Transverse colon (tissue), 4 donors: ENCODE results near the gene IQCF6. TPM values are rescaled to one million over a fixed set of nuclear protein-coding genes. Genes with fewer than 3 reads are reported as not detected.

Experiments used
- DNase-seq: peaks from one replicate; pipeline ENCODE4 v3.0.0-alpha.2; 2019
- H3K27ac ChIP-seq, 4 donors: fragments of 200-600 bp; sonication (generic); 2 replicates each; pipeline ENCODE4 v1.5.1; 2016 to 2018; ENCODE audit warnings: inconsistent platforms in 4 of 4
- H3K27me3 ChIP-seq: fragments of 200-600 bp; sonication (generic); 2 replicates; pipeline ENCODE4 v1.5.1; 2017; ENCODE audit warnings: inconsistent platforms
- H3K36me3 ChIP-seq, 4 donors: fragments of 200-600 bp; sonication (generic); 2 replicates each; pipeline ENCODE4 v1.5.1; 2017 to 2019; ENCODE audit warnings: inconsistent platforms in 4 of 4
- H3K4me1 ChIP-seq, 4 donors: fragments of 200-600 bp; sonication (generic); 2 replicates each; pipeline ENCODE4 v1.5.1; 2017 to 2020; ENCODE audit warnings: inconsistent platforms in 4 of 4
- H3K4me3 ChIP-seq, 4 donors: fragments of 200-600 bp; sonication (generic); 1 replicate in 1 of 4; 2 replicates in 3 of 4; pipeline versions ENCODE4 v1.5.1 to v1.6.1; 2017 to 2019; ENCODE audit warnings: inconsistent platforms in 4 of 4
- H3K9me3 ChIP-seq, 2 donors: fragments of 200-600 bp; sonication (generic); 2 replicates each; pipeline ENCODE4 v1.5.1; 2017 to 2019; ENCODE audit warnings: inconsistent platforms in 2 of 2
- CTCF ChIP-seq, 5 experiments: fragments of 200-600 bp in 3 of 5; fragments of 450-650 bp in 2 of 5; sonication (generic) in 3 of 5; IDR thresholded peaks; 1 replicate in 2 of 5; 2 replicates in 3 of 5; pipeline ENCODE4 v1.5.1; 2016 to 2017; ENCODE audit warnings: antibody characterized with exemption in 5 of 5, inconsistent platforms in 3 of 5, mild to moderate bottlenecking in 2 of 5, moderate library complexity in 1 of 5
- EP300 ChIP-seq: sonication (generic); formaldehyde crosslinking; IDR thresholded peaks from one replicate; pipeline ENCODE4 v1.6.1; 2017; ENCODE audit warnings: antibody characterized with exemption, low read depth
- POLR2A ChIP-seq: fragments of 450-650 bp; IDR thresholded peaks from one replicate; pipeline ENCODE4 v1.6.1; 2016; ENCODE audit warnings: antibody characterized with exemption, mild to moderate bottlenecking, moderate library complexity
- POLR2AphosphoS5 ChIP-seq, 3 donors: sonication (generic); formaldehyde crosslinking; IDR thresholded peaks; one replicate each; pipeline ENCODE4 v1.6.1; 2016; ENCODE audit warnings: antibody characterized with exemption in 3 of 3
- WGBS, 2 donors: methylation state at CpG; one replicate each; pipeline ENCODE4 v1.1.5; 2018; ENCODE audit warnings: low coverage in 1 of 2; 5-methylcytosine and 5-hydroxymethylcytosine counted together
- in situ Hi-C, 4 donors: fragments of 200-750 bp; cut with MboI; loops; one replicate each; pipeline versions ENCODE4 v1.15.0 to v1.15.1; 2017; ENCODE audit warnings: low sequenced_read_pairs in 3 of 4, low pct_ligation_motif_present in 1 of 4, low pct_unique_long_range_greater_than_20kb in 1 of 4
- intact Hi-C: fragments of 100-400 bp; cut with DNase I; formaldehyde crosslinking; loops from one replicate; pipeline ENCODE4 v1.15.1; 2023; ENCODE audit warnings: low total_unique reads
- total RNA-seq, 4 donors: library from RNA; depleted of rRNA; stranded (reverse); fragments of >200 nt; gene quantifications; one replicate each; pipeline ENCODE4 v1.1.0, GENCODE V29; 2016

The IQCF6 gene
- total RNA-seq, 4 donors from 2014 or later = not detected

- no peak overlapping the region for H3K4me3 ChIP-seq
- in situ Hi-C loops (loop anchor here in 1 of 4 donors (25.0 kb wide), 1 partner anchor 301 kb away; the partner anchor contains the start of gene DCAF1), intact Hi-C loops (no loop called here)
- no peaks in the 10 kb centered on the region for H3K4me1 ChIP-seq
- WGBS, 2 donors = 40 to 64% methylated on average over 1 to 6 of the region's 6 CpGs
- TF ChIP-seq CTCF (IDR thresholded peaks at IDR 0.05) = no peak
- no peak for TF ChIP-seq POLR2A
- no peak for TF ChIP-seq POLR2AphosphoS5 (IDR thresholded peaks at IDR 0.05)
- TF ChIP-seq EP300 = no peak
- no peaks in the 10 kb centered on the region for H3K36me3 ChIP-seq
- no peaks in the 10 kb centered on the region for H3K9me3 ChIP-seq
- peaks cover 5% of the 10 kb centered on the region for H3K27me3 ChIP-seq
- H3K27ac ChIP-seq = no peak overlapping the region
- DNase-seq = no peak
Measured at GRCh38 chr3:51813539-51813938, 34.5 kb upstream of the IQCF6 start.

GRCh38 chr3:51808934-51809333 lies 29.9 kb upstream of the IQCF6 start:
- H3K27ac ChIP-seq = no peak overlapping the region
- TF ChIP-seq EP300 (no peak), CTCF (IDR thresholded peaks at IDR 0.05) (no peak), POLR2AphosphoS5 (IDR thresholded peaks at IDR 0.05) (no peak), POLR2A (no peak)
- H3K4me3 ChIP-seq = no peak overlapping the region
- H3K36me3 ChIP-seq = no peaks in the 10 kb centered on the region
- H3K9me3 ChIP-seq = no peaks in the 10 kb centered on the region
- no peaks in the 10 kb centered on the region for H3K27me3 ChIP-seq
- WGBS, 2 donors = 87 to 93% methylated on average over 4 to 5 of the region's 5 CpGs
- H3K4me1 ChIP-seq = no peaks in the 10 kb centered on the region
- no peak for DNase-seq
- in situ Hi-C loops = loop anchor here in 1 of 4 donors (25.0 kb wide), 1 partner anchor 297 kb away; the partner anchor contains the start of gene DCAF1
- intact Hi-C loops = no loop called here

GRCh38 chr3:51802106-51802703 lies 23.2 kb upstream of the IQCF6 start:
- 46 to 51% methylated on average over 11 of the region's 11 CpGs for WGBS, 2 donors
- no peak for TF ChIP-seq POLR2AphosphoS5 (IDR thresholded peaks at IDR 0.05)
- no peak for TF ChIP-seq POLR2A
- TF ChIP-seq CTCF (IDR thresholded peaks at IDR 0.05) = no peak
- no peak for TF ChIP-seq EP300
- Histone ChIP-seq H3K9me3 (no peaks in the 10 kb centered on the region), H3K4me3 (no peak overlapping the region), H3K27me3 (peaks cover 13% of the 10 kb centered on the region), H3K27ac (no peak overlapping the region), H3K36me3 (no peaks in the 10 kb centered on the region), H3K4me1 (no peaks in the 10 kb centered on the region)
- intact Hi-C loops (no loop called here), in situ Hi-C loops (loop anchor here in 1 of 4 donors (25.0 kb wide), 1 partner anchor 290 kb away; the partner anchor contains the start of gene DCAF1)
- DNase-seq = no peak

GRCh38 chr3:51800750-51801125 lies 21.7 kb upstream of the IQCF6 start:
- intact Hi-C loops = no loop called here
- TF ChIP-seq POLR2AphosphoS5 (IDR thresholded peaks at IDR 0.05) (no peak), POLR2A (no peak), CTCF (IDR thresholded peaks at IDR 0.05) (no peak), EP300 (no peak)
- Histone ChIP-seq H3K27me3 (peaks cover 26% of the 10 kb centered on the region), H3K4me1 (no peaks in the 10 kb centered on the region), H3K36me3 (no peaks in the 10 kb centered on the region), H3K9me3 (no peaks in the 10 kb centered on the region), H3K27ac (no peak overlapping the region), H3K4me3 (no peak overlapping the region)
- no peak for DNase-seq
- in situ Hi-C loops = loop anchor here in 1 of 4 donors (25.0 kb wide), 1 partner anchor 288 kb away; the partner anchor contains the start of gene DCAF1
- 70 to 78% methylated on average over 4 to 5 of the region's 5 CpGs for WGBS, 2 donors
